SU-DHL-6 (cell line): Measurements from ENCODE around the gene DCUN1D2.

ENCODE experiments used
- CTCF ChIP-seq: fragments of 200-600 bp; sonication (generic); IDR thresholded peaks from one replicate; pipeline ENCODE4 v1.5.1; 2017; ENCODE audit warnings: antibody characterized with exemption, mild to moderate bottlenecking, low read length, moderate library complexity; ENCODE audit not compliant: insufficient read depth, poor library complexity, severe bottlenecking
- EZH2phosphoT487 ChIP-seq: fragments of 200-600 bp; sonication (generic), shearing (Covaris generic); conservative IDR thresholded peaks from 2 replicates; pipeline ENCODE4 v1.6.1; 2018; ENCODE audit warnings: mild to moderate bottlenecking, antibody characterized with exemption, low read length, moderate library complexity, mixed read lengths

- TF ChIP-seq CTCF = no peak
- no peak for TF ChIP-seq EZH2phosphoT487
Measured at GRCh38 chr13:113452942-113453901, 37.3 kb downstream of the DCUN1D2 start, which contains the start of gene ADPRHL1.
